Stimulated activated CD8-positive, alpha-beta memory T cell treated with anti-CD3 and anti-CD28 coated beads, Interleukin-15, amount 100 ng/mL, for 24 hours (primary cell): ENCODE results near the gene PCSK2.
"Not testable (repeated sequence)": the region's sequence is repeated elsewhere in the genome, so short reads cannot be mapped to it uniquely, and the experiment has no call there.

Experiments
- DNase-seq: peaks from one replicate; pipeline ENCODE4 v3.0.0-alpha.2; 2020; ENCODE audit warnings: low read depth

Gene PCSK2, protein sequence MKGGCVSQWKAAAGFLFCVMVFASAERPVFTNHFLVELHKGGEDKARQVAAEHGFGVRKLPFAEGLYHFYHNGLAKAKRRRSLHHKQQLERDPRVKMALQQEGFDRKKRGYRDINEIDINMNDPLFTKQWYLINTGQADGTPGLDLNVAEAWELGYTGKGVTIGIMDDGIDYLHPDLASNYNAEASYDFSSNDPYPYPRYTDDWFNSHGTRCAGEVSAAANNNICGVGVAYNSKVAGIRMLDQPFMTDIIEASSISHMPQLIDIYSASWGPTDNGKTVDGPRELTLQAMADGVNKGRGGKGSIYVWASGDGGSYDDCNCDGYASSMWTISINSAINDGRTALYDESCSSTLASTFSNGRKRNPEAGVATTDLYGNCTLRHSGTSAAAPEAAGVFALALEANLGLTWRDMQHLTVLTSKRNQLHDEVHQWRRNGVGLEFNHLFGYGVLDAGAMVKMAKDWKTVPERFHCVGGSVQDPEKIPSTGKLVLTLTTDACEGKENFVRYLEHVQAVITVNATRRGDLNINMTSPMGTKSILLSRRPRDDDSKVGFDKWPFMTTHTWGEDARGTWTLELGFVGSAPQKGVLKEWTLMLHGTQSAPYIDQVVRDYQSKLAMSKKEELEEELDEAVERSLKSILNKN

DNA sequence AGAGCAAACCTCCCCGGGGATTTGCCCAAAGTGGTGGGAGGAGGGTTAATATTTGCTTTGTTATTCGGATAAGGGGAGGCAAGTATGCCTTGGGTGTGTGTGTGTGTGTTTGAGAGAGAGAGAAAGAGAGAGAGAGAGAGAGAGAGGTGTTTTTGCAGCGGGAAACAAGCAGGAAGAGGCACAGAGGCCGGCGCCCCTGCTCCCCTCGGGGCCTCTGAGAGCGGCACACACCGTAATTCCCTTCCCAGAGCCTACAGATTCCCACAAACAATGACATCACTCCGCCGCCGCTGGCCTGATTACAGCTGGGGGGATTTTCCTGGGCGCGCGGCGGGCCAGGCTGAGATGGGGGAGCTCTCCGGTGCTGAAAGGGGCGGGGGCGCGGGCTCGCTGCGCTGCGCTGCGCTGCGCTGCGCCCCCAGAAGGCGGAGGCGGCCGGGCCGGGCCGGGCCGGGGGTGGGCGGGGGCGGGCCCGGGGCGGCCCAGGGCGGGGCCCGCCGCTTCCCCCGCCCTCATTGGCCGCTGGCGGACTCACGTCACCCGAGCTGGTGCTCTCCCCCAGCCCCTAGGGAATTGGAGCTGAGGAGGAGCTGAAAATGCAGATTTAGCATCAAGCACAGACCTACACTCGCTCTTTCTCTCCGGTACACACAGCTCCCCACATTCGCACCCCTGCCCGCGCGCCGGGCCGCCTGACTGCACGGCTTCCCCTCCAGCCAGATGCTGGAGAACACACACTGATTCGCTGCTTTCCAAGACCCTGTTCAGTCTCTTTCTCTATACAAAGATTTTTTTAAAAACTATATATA lies at the start of gene PCSK2:
Gene PCSK2 (plus strand): TSS at position 631 of the 809 bp plus-strand sequence. CDS start 266 bp downstream, outside the sequence.
- DNase-seq: no peak

DNA sequence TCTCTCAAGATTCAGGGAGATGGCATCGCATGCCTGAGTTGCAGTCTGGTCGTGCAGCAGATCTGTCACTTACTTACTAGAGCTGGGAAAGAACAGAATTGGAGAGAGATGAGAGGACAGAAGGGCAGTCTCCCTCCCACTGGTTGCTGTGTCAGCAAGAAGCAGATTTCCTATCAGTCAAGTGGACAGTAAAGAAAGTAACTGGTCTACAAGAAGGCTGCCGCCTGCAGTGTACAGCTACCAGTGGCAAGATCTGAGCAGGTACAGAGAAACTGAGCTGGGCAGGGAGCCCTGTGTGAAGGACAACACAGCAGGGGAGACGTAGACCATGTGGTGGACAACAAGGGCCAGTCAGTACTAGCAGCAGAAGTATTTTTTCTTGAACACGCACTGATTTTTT lies 49.5 kb upstream of the PCSK2 start:
- DNase-seq: no peak

DNA sequence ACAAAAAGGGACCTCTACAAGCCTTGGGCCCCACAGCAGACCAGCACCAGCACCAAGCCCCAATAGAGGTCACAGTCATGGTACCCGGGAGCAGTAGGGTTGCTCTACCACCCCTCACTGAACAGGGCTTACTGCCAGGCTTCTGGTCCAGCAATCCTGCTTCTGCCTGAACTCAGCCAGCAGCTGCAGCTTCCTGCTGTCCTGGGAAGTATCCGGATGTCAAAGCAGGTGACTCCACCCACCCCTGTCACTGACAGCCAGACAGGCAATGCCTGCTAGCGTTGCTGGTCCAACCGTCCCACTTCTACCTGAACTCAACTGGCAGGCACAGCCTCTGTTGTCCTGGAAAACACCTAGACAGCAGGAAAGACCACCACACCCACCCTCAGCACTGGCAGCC lies 47.0 kb upstream of the PCSK2 start:
- DNase-seq: no peak

DNA sequence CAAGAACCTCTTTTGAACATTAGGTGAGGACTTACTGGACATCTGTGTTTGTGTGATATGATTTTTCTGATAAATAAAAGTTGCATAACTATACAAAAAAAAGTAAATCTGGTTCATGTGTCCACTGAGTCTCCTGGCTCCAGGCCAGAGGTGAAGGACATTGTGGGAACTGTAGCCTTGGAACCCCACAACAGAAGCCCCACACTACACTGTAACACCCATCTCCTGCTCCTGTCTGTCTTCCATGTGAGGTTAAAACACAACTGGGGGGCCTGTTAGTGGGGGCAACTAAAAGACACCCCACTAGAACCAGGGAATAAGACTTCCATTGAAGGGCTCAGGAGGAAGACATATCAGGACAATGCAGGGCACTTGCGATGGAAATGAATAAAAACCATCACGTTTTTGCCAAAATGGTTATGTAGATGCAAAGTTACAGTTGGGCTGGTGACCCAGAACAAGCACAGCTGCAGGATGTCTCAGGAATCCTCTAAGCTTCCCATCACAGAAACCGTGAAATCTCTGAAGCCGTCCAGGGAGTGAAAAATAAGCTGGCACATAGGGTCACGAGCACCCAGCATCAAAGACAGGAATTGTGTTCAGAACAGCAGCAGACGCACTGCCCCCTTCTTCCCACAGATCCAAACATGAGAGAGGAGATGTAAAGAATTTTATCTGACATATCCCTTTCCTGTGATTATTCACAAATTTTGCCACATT lies 36.7 kb upstream of the PCSK2 start:
- DNase-seq: no peak

DNA sequence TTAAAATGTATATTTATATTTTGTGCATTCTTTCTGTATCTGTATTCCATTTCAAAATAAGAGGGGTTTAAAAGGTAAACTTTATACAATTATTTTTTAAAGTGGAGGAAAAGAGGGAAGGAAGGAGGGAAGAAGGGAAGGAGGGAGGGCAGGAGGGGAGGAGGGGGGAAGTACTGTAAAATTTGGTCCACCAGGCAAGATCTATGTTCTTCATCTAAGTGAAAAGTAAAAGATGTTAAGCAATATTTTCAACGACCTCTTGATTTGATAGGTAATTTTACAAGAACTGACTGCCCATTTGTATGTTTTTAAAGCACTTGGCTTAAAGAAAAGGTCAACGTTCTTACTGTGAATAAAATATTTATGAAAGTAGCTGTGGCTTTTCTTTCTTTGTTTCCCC lies 29.8 kb upstream of the PCSK2 start:
- DNase-seq: no peak

DNA sequence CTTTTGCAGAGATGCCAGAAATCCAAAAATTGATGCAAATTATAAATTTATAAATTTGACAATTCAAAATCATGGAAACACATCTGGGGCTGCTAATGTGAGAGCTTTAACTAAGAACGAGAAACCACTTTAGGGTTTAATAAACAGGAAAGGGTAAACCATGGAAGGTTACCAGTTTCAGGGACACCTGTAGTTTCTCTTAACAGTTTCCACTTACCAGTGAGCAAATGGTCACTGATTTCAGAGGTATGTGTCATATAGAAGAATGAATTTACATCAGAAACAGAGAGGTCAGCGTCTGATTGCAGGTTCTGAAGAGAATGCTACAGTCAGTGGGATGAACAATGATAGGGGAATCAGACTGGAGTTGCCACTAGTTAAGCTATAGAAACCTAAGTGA lies 24.8 kb upstream of the PCSK2 start:
- no peak for DNase-seq

DNA sequence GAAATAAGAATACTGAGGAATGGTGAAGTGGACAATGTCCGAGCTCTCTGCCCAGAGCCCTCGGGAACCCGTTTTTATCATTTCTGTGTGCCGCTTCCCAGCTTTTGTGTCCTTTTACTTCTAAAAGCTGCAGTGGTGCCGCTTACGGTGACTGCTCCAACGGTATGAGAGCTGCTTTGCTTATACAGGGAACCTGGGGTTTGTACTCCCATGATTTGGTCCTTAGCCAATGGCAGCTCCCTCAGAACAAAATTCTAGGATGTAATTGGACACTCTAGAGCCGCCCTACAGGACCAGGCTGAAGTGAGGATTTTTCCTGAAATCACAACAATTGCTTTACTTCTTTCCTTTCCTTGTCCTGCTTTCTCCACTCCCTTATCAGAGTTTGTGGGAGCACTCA lies 24.2 kb upstream of the PCSK2 start:
- no peak for DNase-seq

DNA sequence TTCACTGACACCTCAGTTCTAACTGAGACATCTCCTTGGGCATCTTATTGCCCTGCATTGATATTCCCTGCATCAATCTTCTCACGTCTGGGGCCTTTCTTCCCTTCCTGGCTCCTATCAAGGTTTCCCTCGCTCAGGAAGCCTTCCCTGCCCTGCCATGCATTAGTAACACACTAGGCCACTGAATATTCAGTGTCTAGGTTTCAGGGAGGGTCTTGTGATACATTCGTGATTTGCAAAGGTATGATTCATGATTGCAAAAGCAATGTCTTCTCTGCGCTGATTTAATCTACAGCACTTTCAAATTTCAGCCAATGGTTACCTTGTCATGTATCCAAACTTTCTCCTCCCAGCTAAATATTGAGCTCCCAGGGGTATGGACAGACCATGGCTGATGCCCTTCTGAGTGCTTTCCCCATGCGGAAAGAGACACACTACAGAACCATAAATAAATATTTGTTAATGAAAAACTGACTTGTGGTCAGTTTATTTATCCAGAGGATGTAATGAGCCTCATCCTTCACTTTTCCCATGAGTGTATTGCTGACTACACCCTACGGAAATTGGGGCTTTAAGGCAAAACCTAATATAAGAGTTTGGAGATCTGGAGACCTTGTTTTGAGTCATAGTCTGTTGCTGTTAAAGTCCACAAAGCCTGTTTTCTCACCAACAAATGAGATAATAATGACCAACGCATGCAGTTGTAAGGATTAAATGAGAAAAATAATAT lies 21.6 kb upstream of the PCSK2 start:
- DNase-seq: no peak

DNA sequence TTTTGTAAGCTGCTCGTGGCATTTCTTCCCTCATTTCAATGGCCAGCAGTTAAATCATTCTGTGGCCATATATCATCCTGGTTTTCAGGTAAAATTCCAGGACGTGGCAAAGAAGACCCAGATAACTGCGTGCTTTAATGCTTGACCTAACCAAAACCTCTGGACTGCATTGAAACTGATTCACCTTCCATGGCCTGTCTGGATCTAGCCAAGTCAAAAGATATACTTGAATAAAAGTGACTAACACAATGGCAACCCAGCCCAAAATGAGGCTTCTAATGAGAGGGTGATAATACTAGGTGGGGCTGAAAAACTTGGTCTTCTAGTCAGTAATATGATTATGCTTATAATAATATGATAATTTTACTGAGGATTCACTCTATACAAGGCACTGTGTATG lies 16.5 kb upstream of the PCSK2 start:
- no peak for DNase-seq

DNA sequence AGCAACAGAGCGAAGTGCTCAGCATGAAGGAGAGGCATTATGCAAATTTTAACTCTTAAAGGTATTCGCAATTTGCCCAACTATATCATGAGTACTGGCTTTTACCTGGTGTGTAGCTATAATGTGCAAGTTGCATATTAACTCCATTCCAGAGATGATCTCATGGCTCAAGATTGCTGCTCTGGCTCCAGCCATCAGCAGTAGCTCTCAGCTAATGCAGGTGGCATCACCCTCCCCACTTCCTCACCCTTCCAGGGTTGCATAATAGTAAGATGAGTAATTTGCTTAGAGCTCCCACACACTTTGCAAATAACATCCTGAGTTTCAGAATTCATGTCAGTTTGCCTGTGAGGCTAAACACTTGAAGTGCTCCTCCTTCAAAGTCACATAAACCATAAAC lies 15.9 kb upstream of the PCSK2 start:
- no peak for DNase-seq

DNA sequence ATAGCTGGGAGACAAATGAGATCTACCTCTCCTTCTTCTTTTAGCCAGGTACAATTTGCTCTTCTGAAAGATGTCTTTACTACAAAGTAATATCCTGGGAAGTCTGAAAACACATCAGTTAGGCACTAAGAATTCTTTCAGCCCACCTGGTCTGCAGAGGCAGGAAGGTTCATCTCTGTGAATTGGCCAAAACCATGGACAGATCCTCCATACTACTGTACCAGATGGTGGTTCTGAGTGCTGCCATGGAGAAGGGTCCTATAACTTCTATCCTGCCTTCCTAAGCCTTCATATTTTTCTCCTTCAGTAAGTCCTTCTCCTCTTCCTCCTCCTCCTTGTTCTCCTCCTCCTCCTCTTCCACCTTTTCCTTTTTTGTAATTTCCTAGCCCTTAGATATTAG lies 11.7 kb upstream of the PCSK2 start:
- DNase-seq: no peak

DNA sequence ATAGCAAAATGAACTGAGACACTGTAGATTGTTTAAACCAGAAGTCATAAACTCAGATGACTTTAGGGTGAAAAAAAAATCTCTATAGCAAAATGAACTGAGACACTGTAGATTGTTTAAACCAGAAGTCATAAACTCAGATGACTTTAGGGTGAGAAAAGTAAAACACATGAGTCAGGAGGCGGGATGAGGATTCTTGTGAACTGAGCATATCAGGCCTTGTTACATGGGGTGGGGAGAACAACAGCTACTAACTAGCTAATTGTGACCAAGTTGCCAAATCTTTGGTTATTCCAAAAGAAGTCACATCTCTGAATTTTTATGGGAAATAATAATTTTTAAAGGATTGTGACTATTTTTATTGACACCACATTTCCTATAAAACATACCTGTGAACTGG lies 7.0 kb upstream of the PCSK2 start:
- DNase-seq: not testable (repeated sequence)

DNA sequence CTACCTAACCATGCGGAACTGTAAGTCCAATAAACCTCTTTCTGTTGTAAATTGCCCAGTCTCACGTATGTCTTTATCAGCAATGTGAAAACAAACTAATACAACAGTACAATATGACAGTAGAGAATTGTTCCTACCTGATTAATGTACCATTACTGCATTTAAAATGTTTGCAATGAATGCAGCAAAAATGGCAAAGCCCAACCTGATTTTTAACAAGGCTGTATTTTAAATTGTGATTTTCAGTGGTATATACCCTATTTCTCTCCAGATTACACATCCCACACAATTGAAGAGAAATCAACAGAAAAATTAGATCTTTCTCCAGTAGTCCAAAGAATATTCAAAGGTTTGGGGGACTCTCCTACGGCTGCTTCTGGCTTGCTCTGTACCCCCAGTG lies 3.3 kb upstream of the PCSK2 start:
- no peak for DNase-seq

DNA sequence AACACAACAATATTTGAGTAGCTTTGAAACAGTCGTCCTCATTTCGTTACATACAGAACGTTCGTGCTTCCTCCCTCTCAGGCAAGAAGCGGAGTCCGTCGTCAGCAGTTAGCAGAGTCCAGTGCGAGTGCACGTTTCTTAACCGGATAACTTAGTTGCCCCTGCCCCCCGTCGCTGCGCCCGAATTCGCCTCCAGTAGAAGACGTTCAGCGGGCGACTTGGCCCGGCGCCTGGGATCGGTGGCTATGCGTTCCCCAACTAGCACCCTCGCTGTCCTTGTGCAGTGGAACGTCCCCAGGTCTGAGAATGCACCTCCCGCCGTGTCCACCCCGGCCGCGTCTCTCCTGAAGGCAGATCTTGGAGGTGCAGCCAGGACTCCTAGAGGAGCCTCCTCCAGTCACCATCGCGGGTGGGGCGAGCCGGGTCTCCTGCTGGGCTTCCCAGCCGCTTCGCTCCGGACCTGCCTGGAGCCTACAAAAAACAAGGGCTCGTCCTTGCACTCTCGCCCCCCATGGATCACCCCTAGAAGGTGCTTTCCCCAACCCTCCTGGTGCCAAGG lies 910 bp upstream of the PCSK2 start:
- DNase-seq: no peak

DNA sequence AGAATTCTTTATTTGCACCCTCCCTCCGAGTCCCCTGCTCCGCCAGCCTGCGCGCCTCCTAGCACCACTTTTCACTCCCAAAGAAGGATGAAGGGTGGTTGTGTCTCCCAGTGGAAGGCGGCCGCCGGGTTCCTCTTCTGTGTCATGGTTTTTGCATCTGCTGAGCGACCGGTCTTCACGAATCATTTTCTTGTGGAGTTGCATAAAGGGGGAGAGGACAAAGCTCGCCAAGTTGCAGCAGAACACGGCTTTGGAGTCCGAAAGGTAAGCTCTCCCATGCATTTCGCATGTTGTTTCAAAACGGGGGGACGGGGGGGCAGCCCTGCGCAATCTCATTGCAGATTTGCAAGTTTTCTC lies 357 bp downstream of the PCSK2 start:
- DNase-seq: no peak

DNA sequence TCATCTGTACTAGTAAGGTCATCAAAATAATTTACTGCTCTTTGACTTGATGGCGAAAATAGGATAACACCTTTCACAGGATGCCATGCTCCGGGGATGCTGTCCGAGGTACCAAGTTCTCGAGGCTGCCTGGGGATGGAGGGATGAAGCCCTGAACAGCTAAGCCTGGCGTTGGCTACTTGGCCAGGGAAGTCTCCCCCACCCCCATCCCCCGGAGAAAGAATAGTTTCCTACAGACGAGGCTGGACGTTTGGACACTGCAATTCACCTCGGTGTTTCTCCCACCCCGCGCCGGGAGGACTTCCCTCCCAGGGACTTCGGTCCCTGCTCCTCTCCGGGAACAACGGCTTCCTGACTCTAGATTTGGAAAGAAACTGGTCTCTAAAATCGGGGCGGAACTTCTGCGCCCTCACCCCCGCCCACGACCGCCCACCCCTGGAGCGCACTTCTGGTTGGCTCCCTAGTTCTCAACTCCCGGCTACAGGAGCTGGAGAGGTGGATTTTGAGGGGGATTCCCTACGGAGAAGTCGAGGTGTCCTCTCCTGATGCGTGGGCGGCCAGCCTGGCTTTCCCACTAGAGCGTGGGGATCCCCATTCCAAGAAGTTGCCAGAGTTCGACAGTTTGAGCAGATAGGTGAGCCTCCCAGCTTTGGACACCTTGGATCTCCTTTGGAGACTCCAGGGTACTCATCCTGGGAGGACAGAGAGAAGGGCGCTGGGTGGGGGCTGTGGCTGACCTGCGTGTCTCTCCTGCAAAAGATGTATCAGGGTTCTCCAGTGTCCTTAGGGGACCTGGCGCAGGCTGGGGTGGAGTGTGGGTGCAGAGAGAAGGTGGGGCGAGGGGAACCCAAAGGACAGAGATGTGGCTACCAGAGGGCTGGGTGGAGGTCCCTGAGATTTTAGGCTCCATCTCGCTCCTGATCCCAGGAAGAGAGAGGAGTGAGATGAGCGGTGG lies 1.1 kb downstream of the PCSK2 start:
- DNase-seq: no peak

DNA sequence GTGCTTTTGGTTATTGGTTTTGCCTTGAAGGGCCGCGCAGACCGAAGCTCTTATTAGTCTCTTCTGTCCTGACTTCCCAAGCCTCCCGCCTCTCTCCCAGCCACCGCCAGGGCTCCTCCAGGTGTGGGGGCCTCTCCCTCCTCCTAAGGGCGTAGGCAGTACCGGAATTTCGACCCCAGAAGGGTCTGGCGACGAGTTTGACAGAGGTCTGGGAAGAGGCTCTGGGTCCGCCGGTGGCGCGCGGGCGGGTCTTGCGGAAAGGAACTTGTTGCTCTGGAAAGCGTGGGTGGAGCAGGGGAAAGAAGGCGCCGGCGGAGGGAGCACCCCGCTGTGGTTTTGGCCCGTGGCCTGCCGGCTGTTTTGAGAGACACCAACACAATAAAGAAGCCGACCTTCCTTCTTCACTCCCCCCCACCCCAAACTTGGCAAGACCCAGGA lies 1.8 kb downstream of the PCSK2 start:
- DNase-seq: no peak

DNA sequence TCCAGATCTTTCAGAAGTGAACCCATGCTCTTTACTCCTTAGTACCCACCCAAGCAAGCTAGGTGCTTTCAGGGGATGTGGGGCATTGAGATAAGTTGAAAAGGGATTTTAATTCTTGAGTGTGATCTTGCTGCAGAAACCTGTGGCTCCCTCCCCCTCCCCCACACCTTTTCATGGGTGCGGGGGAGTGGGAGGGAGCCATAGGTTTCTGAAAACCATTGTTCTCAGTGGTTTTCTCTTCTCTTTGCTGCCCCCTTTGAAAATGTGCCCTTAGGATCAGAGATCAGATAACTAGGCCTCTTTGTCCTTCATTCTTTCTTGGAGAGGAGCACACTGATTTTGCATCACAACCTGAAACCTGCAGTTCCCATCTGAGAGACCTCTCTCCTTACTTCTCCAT lies 2.4 kb downstream of the PCSK2 start:
- DNase-seq: no peak

DNA sequence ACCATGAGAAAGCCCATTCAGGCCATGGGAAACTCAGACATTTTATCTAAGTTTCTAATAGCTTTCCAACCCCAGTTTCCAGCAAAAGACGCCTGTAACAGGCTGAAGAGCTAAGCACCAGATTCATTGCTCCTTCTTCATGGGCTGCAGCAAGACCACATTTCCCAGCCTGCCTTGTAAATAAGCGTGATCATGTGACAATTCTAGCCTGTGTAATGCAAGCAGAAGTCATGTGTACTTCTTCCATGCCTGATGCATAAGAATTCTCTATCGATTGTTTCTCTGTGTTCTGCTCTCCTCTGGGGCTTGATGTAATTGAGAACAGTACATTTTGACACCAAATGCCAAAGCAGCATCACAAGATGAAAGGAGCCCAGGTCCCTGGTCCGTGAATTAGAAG lies 6.8 kb downstream of the PCSK2 start:
- no peak for DNase-seq

DNA sequence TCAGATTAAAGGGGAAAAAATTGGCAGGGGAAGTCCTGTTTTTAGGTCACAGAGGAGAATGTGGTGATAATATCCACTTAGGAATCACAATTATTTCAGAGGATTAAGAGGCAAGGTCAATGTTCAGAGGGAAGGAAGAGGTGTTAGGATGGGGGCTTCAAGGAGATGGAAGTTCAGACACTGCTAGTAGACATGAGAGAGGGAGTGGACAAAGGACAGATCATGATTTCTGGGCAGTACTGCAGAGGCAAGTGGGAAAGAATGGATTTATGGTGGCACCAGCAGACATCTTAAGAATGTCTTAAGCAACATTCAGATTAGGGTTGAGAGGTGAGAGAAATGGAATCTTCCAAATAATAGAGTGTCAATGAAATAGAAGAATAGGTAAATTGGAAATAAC lies 9.9 kb downstream of the PCSK2 start:
- no peak for DNase-seq
